Stomach (tissue), 9 donors: ENCODE data around the gene VPS4B. TPM values are rescaled to one million over a fixed set of nuclear protein-coding genes. Genes with fewer than 3 reads are reported as not detected.
A peak's percentile ranks its signal among the peaks of the same experiment; 100 is the strongest.
"Not testable (repeated sequence)": the region's sequence is repeated elsewhere in the genome, so short reads cannot be mapped to it uniquely, and the experiment has no call there.

ENCODE experiments used
- DNase-seq, 2 donors: peaks; one replicate each; pipeline versions ENCODE4 v3.0.0 to v3.0.0-alpha.2; 2013 to 2019
- H3K27ac ChIP-seq, 5 donors: fragments of 200-600 bp in 4 of 5; sonication (generic) in 4 of 5; one replicate each; pipeline ENCODE4 v1.5.1; 2013 to 2019; ENCODE audit warnings: mild to moderate bottlenecking in 1 of 5, moderate library complexity in 1 of 5
- H3K27me3 ChIP-seq, 3 donors: fragments of 200-600 bp; sonication (generic); one replicate each; pipeline ENCODE4 v1.5.1; 2017 to 2019; ENCODE audit warnings: mixed run types in 1 of 3
- H3K36me3 ChIP-seq, 4 donors: fragments of 200-600 bp; sonication (generic); 1 replicate in 3 of 4; 2 replicates in 1 of 4; pipeline ENCODE4 v1.5.1; 2016 to 2019
- H3K4me1 ChIP-seq, 4 donors: fragments of 200-600 bp; sonication (generic); one replicate each; pipeline ENCODE4 v1.5.1; 2016 to 2019
- H3K4me3 ChIP-seq, 4 donors: fragments of 200-600 bp; sonication (generic) in 3 of 4; one replicate each; pipeline ENCODE4 v1.5.1; 2016 to 2019; ENCODE audit warnings: mild to moderate bottlenecking in 1 of 4
- H3K9me3 ChIP-seq, 4 donors: fragments of 200-600 bp; sonication (generic); one replicate each; pipeline ENCODE4 v1.5.1; 2016 to 2019
- EP300 ChIP-seq: sonication (generic); formaldehyde crosslinking; IDR thresholded peaks from one replicate; pipeline ENCODE4 v1.6.1; 2017; ENCODE audit warnings: antibody characterized with exemption
- POLR2A ChIP-seq, 4 donors: fragments of 450-650 bp; IDR thresholded peaks; one replicate each; pipeline ENCODE4 v1.6.1; 2016; ENCODE audit warnings: antibody characterized with exemption in 4 of 4, control low read depth in 2 of 4, mild to moderate bottlenecking in 1 of 4, moderate library complexity in 1 of 4
- POLR2AphosphoS5 ChIP-seq, 3 donors: sonication (generic); formaldehyde crosslinking; IDR thresholded peaks; one replicate each; pipeline ENCODE4 v1.6.1; 2016; ENCODE audit warnings: antibody characterized with exemption in 3 of 3
- WGBS, 5 donors: extraction: QIAGEN DNeasy Blood & Tissue Kit in 3 of 5; methylation state at CpG; one replicate each; pipeline versions ENCODE4 v1.1.5 to v1.1.7; 2013 to 2018; 5-methylcytosine and 5-hydroxymethylcytosine counted together
- intact Hi-C: fragments of 100-400 bp; cut with DNase I; formaldehyde crosslinking; loops from one replicate; pipeline ENCODE4 v1.15.1; 2023; ENCODE audit warnings: low total_unique reads
- polyA plus RNA-seq, 3 donors: library from polyadenylated mRNA; stranded (reverse); fragments of 200-250 nt; gene quantifications; one replicate each; pipeline ENCODE4 v1.2.3, GENCODE V29; 2013
- total RNA-seq, 5 donors: library from RNA; depleted of rRNA; stranded (reverse); fragments of >200 nt; gene quantifications; one replicate each; pipeline versions ENCODE4 v1.1.0 to v1.2.3, GENCODE V29; 2014 to 2016
- TF ChIP-seq, protein P1 (sequence below), 7 experiments: fragments of 450-650 bp in 4 of 7; fragments of 200-600 bp in 3 of 7; sonication (generic) in 3 of 7; IDR thresholded peaks; one replicate each; pipeline ENCODE4 v1.5.1; 2016 to 2019; ENCODE audit warnings: antibody characterized with exemption in 7 of 7, control low read depth in 2 of 7, mild to moderate bottlenecking in 1 of 7
- donor health status: healthy with polysubstance abuse.
- donor health status: Bipolar disorder and iron deficiency.
- donor health status: healthy.

VPS4B gene
- total and polyA plus RNA-seq, 8 donors = 11.3 to 108 (median 30.8) TPM

- WGBS, 5 donors = 0 to 1% (median 1%) methylated on average over 12 of the region's 12 CpGs
- Histone ChIP-seq H3K9me3 (no peaks in the 10 kb centered on the region), H3K27ac (peak overlapping the region in 4 of 5 donors; percentile 93 to 98 (median 96)), H3K36me3 (peaks cover 0 to 21% (median 19%) of the 10 kb centered on the region in 4 donors), H3K27me3 (no peaks in the 10 kb centered on the region), H3K4me3 (peak overlapping the region; percentile 89 to 97 (median 94)), H3K4me1 (peaks cover 5 to 36% (median 26%) of the 10 kb centered on the region in 4 donors)
- intact Hi-C loops = no loop called here
- TF ChIP-seq EP300 (no peak), POLR2AphosphoS5 (IDR thresholded peaks at IDR 0.05) (no peak), POLR2A (IDR thresholded peaks at IDR 0.05) (no peak)
- TF ChIP-seq, protein P1, sequence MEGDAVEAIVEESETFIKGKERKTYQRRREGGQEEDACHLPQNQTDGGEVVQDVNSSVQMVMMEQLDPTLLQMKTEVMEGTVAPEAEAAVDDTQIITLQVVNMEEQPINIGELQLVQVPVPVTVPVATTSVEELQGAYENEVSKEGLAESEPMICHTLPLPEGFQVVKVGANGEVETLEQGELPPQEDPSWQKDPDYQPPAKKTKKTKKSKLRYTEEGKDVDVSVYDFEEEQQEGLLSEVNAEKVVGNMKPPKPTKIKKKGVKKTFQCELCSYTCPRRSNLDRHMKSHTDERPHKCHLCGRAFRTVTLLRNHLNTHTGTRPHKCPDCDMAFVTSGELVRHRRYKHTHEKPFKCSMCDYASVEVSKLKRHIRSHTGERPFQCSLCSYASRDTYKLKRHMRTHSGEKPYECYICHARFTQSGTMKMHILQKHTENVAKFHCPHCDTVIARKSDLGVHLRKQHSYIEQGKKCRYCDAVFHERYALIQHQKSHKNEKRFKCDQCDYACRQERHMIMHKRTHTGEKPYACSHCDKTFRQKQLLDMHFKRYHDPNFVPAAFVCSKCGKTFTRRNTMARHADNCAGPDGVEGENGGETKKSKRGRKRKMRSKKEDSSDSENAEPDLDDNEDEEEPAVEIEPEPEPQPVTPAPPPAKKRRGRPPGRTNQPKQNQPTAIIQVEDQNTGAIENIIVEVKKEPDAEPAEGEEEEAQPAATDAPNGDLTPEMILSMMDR (IDR thresholded peaks at IDR 0.05) = no peak
- DNase-seq = no peak
These were observed 56.4 kb downstream of the VPS4B start for GRCh38 chr18:63365876-63366212.

DNA sequence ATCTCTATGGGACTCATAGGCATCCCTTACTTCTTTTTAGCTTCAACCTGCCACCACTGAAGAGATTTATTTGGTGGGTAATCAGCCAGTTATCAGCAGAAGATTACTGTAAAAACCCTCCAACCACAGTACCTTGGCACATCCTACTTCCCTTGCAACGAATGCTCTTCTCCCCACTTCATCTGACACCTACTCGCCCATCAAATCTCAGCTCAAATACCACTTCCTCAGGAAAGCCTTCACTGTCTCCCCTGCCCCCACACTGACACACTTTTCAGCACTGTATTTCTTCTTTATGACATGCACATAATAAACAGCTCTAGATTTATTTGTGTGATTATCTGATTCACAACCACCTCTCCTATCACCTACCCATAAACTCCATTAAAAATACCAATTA is 58.3 kb downstream of the VPS4B start:
- Histone ChIP-seq H3K4me3 (no peak overlapping the region), H3K27me3 (no peaks in the 10 kb centered on the region), H3K9me3 (no peaks in the 10 kb centered on the region), H3K4me1 (peaks cover 5 to 36% (median 26%) of the 10 kb centered on the region in 4 donors), H3K36me3 (peaks cover 8 to 39% (median 38%) of the 10 kb centered on the region in 4 donors), H3K27ac (no peak overlapping the region)
- intact Hi-C loops = no loop called here
- peak in 1 of 2 donors; percentile 23 for DNase-seq
- TF ChIP-seq EP300 (no peak), POLR2A (IDR thresholded peaks at IDR 0.05) (no peak), POLR2AphosphoS5 (IDR thresholded peaks at IDR 0.05) (no peak)
- TF ChIP-seq, protein P1 (IDR thresholded peaks at IDR 0.05) = no peak
- 57 to 78% (median 70%) methylated on average over 2 of the region's 2 CpGs for WGBS, 5 donors

DNA sequence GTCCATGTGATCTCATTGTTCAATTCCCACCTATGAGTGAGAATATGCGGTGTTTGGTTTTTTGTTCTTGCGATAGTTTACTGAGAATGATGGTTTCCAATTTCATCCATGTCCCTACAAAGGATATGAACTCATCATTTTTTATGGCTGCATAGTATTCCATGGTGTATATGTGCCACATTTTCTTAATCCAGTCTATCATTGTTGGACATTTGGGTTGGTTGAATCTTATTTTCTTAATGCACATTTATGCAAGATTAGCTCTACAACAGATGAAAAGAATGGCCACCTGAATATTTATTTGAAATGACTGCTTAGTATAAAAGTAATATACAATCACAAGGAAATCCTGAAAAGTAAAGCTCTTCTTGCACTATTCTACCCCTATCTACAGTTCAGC is 58.9 kb downstream of the VPS4B start:
- no CpG with 5 or more reads among the region's 2 CpGs for WGBS, 5 donors

DNA sequence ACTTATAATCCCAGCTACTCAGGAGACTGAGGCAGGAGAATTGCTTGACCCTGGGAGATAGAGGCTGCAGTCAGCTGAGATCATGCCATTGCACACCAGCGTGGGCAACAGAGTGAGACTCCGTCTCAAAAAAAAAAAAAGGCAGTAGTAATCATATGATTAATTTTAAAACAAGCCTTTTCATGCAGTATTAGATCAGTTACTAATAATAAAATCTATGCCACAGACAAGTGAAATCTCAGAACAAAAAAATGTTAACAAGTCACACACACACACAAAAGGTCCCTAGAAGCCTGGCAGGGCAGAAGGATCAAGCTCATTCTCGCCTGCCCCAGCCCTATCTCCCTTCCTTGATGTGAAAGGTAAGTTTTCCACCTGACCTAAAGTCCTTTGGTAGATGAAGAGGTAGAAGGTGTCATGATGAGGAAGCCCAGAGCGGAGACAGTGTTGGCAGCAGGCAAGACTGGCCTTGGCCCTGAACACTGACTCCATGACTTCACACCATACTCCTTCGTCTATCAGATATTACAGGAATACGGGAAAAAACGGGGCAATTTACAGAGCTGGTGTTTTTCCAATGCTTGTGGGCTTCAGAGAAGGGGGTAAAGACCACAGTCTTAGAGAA is 65.9 kb downstream of the VPS4B start:
- Histone ChIP-seq H3K4me3 (no peak overlapping the region), H3K4me1 (no peaks in the 10 kb centered on the region), H3K36me3 (peaks cover 50 to 99% (median 97%) of the 10 kb centered on the region in 4 donors), H3K27ac (no peak overlapping the region), H3K27me3 (no peaks in the 10 kb centered on the region), H3K9me3 (no peaks in the 10 kb centered on the region)
- no peak for TF ChIP-seq EP300
- no peak for TF ChIP-seq POLR2A (IDR thresholded peaks at IDR 0.05)
- no peak for TF ChIP-seq POLR2AphosphoS5 (IDR thresholded peaks at IDR 0.05)
- TF ChIP-seq, protein P1 (IDR thresholded peaks at IDR 0.05) = no peak
- no peak for DNase-seq
- WGBS, 5 donors = 88 to 92% (median 90%) methylated on average over 7 of the region's 7 CpGs
- intact Hi-C loops = no loop called here

More for the DNA sequence above, 58.9 kb downstream of the VPS4B start:
- Histone ChIP-seq H3K4me1 (peaks cover 5 to 33% (median 25%) of the 10 kb centered on the region in 4 donors), H3K36me3 (peaks cover 8 to 44% (median 43%) of the 10 kb centered on the region in 4 donors)
- intact Hi-C loops, H3K9me3 ChIP-seq, H3K27ac ChIP-seq, DNase-seq, H3K4me3 ChIP-seq, H3K27me3 ChIP-seq: not testable (repeated sequence)

DNA sequence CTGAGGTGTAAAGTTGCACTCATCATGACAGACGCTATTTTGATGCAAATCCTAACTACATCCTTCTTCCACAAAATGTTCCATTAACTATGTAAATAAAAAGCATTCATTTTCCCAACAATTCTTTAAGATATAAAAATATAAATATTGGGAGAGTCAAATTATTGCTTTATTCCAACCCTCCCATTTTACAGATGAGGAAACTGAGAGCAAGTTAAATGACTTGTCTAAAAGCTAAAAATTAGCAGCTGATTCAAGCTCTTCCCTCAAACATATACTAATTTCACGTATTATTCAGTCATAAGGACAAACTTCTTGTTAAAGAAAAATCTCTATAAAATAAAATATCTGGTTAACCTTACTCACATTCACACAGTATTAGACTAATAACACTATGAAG is 72.0 kb downstream of the VPS4B start:
- TF ChIP-seq POLR2AphosphoS5 (IDR thresholded peaks at IDR 0.05) = no peak
- TF ChIP-seq, protein P1 (IDR thresholded peaks at IDR 0.05) = no peak
- no peak for TF ChIP-seq EP300
- TF ChIP-seq POLR2A (IDR thresholded peaks at IDR 0.05) = no peak
- WGBS, 5 donors = 48 to 50% (median 49%) methylated on average over 2 of the region's 2 CpGs
- H3K4me1 ChIP-seq = peaks cover 0 to 15% (median 7%) of the 10 kb centered on the region in 4 donors
- H3K27me3 ChIP-seq = no peaks in the 10 kb centered on the region
- no peaks in the 10 kb centered on the region for H3K9me3 ChIP-seq
- peaks cover 70 to 100% (median 100%) of the 10 kb centered on the region in 4 donors for H3K36me3 ChIP-seq
- intact Hi-C loops = no loop called here
- no peak overlapping the region for H3K4me3 ChIP-seq
- H3K27ac ChIP-seq = no peak overlapping the region
- DNase-seq = no peak
